ENCODE data around the gene S100A8. TPM values are rescaled to one million over a fixed set of nuclear protein-coding genes. Genes with fewer than 3 reads are reported as not detected.
"Not testable (repeated sequence)": the region's sequence is repeated elsewhere in the genome, so short reads cannot be mapped to it uniquely, and the experiment has no call there.

Gene S100A8
- total RNA-seq, 2 donors from 2014 or later = 1.5 to 5.6 TPM

- no peaks in the 10 kb centered on the region for H3K4me1 ChIP-seq (replicated peaks)
- TF ChIP-seq POLR2A (IDR thresholded peaks at IDR 0.05) (no peak), POLR2AphosphoS5 (IDR thresholded peaks at IDR 0.05) (no peak), CTCF (IDR thresholded peaks at IDR 0.05) (no peak)
- no peak for DNase-seq (ENCODE audit: low spot score)
- H3K36me3 ChIP-seq = no peaks in the 10 kb centered on the region
- H3K4me3 ChIP-seq = no peak overlapping the region
- no peak overlapping the region for H3K27ac ChIP-seq
- intact Hi-C loops (cut with DNase I) = loop anchor here (5.0 kb wide), 1 partner anchor 218 kb away; the partner anchor contains the start of gene S100A2
- 62% methylated on average over 17 of the region's 17 CpGs for WGBS
- H3K27me3 ChIP-seq (replicated peaks; ENCODE audit: insufficient read depth) = no peaks in the 10 kb centered on the region
- no peaks in the 10 kb centered on the region for H3K9me3 ChIP-seq
These were observed 41.2 kb downstream of the S100A8 start for GRCh38 chr1:153349363-153350320.

GRCh38 chr1:153348511-153349362, 42.1 kb downstream of the S100A8 start, which contains the start of gene PGLYRP4:
Gene PGLYRP4 (minus strand): TSS chr1:153348841. CDS start chr1:153347932, 909 bp downstream.
- Histone ChIP-seq H3K27ac (no peak within 1 kb of the TSS), H3K4me3 (no peak within 1 kb of the TSS), H3K36me3 (no peaks in the 10 kb centered on the region), H3K4me1 (replicated peaks) (no peaks in the 10 kb centered on the region), H3K27me3 (replicated peaks; ENCODE audit: insufficient read depth) (no peaks in the 10 kb centered on the region), H3K9me3 (no peaks in the 10 kb centered on the region)
- TF ChIP-seq POLR2AphosphoS5 (IDR thresholded peaks at IDR 0.05) (no peak), CTCF (IDR thresholded peaks at IDR 0.05) (no peak), POLR2A (IDR thresholded peaks at IDR 0.05) (no peak)
- 68% methylated on average over 10 of the region's 10 CpGs for WGBS
- intact Hi-C loops (cut with DNase I) = no loop called here
- DNase-seq (ENCODE audit: low spot score) = no peak

GRCh38 chr1:153347856-153348255, 43.0 kb downstream of the S100A8 start:
- H3K36me3 ChIP-seq = no peaks in the 10 kb centered on the region
- H3K9me3 ChIP-seq = no peaks in the 10 kb centered on the region
- TF ChIP-seq CTCF (IDR thresholded peaks at IDR 0.05) (no peak), POLR2AphosphoS5 (IDR thresholded peaks at IDR 0.05) (no peak), POLR2A (IDR thresholded peaks at IDR 0.05) (no peak)
- H3K27me3 ChIP-seq (replicated peaks; ENCODE audit: insufficient read depth) = no peaks in the 10 kb centered on the region
- no peak for DNase-seq (ENCODE audit: low spot score)
- no peak overlapping the region for H3K27ac ChIP-seq
- intact Hi-C loops (cut with DNase I) = no loop called here
- 59% methylated on average over 7 of the region's 7 CpGs for WGBS
- H3K4me1 ChIP-seq (replicated peaks) = no peaks in the 10 kb centered on the region
- H3K4me3 ChIP-seq = no peak overlapping the region

GRCh38 chr1:153347049-153347448, 43.8 kb downstream of the S100A8 start:
- H3K4me1 ChIP-seq (replicated peaks); H3K9me3 ChIP-seq; H3K27me3 ChIP-seq (replicated peaks; ENCODE audit: insufficient read depth); H3K36me3 ChIP-seq; intact Hi-C loops (cut with DNase I); H3K4me3 ChIP-seq; DNase-seq (ENCODE audit: low spot score); H3K27ac ChIP-seq: not testable (repeated sequence)
- WGBS = 78% methylated on average over 14 of the region's 14 CpGs

GRCh38 chr1:153346077-153346723, 44.7 kb downstream of the S100A8 start:
- intact Hi-C loops (cut with DNase I) = no loop called here
- H3K9me3 ChIP-seq = no peaks in the 10 kb centered on the region
- H3K36me3 ChIP-seq = no peaks in the 10 kb centered on the region
- no peak for DNase-seq (ENCODE audit: low spot score)
- no peaks in the 10 kb centered on the region for H3K27me3 ChIP-seq (replicated peaks; ENCODE audit: insufficient read depth)
- H3K4me1 ChIP-seq (replicated peaks) = no peaks in the 10 kb centered on the region
- 31% methylated on average over 6 of the region's 6 CpGs for WGBS
- no peak overlapping the region for H3K27ac ChIP-seq
- TF ChIP-seq POLR2A (IDR thresholded peaks at IDR 0.05) (no peak), POLR2AphosphoS5 (IDR thresholded peaks at IDR 0.05) (no peak), CTCF (IDR thresholded peaks at IDR 0.05) (no peak)
- no peak overlapping the region for H3K4me3 ChIP-seq
